GM23248 (cell line): ENCODE data around the gene ZFTA.

ENCODE experiments used
- EZH2 ChIP-seq: fragments of 200-600 bp; sonication (generic); IDR thresholded peaks from 2 replicates; pipeline ENCODE4 v1.6.1; 2018; ENCODE audit warnings: antibody characterized with exemption, mild to moderate bottlenecking; ENCODE audit not compliant: insufficient read depth, poor library complexity, severe bottlenecking
- EZH2phosphoT487 ChIP-seq: fragments of 200-600 bp; sonication (generic); IDR thresholded peaks from 2 replicates; pipeline ENCODE4 v1.6.1; 2018; ENCODE audit warnings: antibody characterized with exemption, moderate library complexity, mild to moderate bottlenecking, low read depth; ENCODE audit not compliant: insufficient read depth

DNA sequence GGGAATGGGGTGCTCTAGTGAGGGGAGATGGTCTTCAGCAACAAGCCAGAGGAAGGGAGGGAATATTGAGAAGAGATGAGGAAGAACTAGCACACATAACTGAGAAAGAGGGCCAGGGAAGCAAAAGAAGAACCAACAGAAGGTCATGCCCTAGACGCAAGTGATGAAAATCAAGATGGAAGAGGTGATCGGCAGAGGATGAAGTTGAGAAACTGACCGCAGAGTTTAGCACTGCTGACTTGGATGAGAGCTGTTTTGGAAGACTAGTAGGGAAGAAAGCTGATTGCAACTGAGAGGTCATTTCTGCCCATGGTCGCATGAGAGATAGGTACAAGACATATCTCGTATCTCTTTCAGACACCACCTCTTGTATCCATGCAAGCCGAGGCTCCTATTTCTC lies 47.6 kb upstream of the ZFTA start:
- TF ChIP-seq EZH2 (no peak), EZH2phosphoT487 (no peak)
